GM23248 (cell line): ENCODE results near the gene CRTC2. TPM values are rescaled to one million over a fixed set of nuclear protein-coding genes. Genes with fewer than 3 reads are reported as not detected.

Experiments
- DNase-seq: peaks from one replicate; pipeline ENCODE4 v3.0.0-alpha.2; 2015
- H2AFZ ChIP-seq: fragments of 200-600 bp; sonication (generic); 2 replicates; pipeline ENCODE4 v1.6.1; 2016; ENCODE audit warnings: antibody characterized with exemption
- H3F3A ChIP-seq: fragments of 200-600 bp; sonication (generic); 2 replicates; pipeline ENCODE4 v1.6.1; 2016; ENCODE audit warnings: mild to moderate bottlenecking, antibody characterized with exemption, mixed run types; ENCODE audit not compliant: insufficient read depth
- H3K27ac ChIP-seq: fragments of 200-600 bp; sonication (generic); 2 replicates; pipeline ENCODE4 v1.5.1; 2016; ENCODE audit warnings: mild to moderate bottlenecking
- H3K27me3 ChIP-seq: fragments of 200-600 bp; sonication (generic); replicated peaks from 2 replicates; pipeline ENCODE4 v1.6.1; 2016; ENCODE audit warnings: mild to moderate bottlenecking; ENCODE audit not compliant: insufficient read depth
- H3K36me3 ChIP-seq: fragments of 200-600 bp; sonication (generic); 2 replicates; pipeline ENCODE4 v1.6.1; 2016; ENCODE audit warnings: low read depth, mild to moderate bottlenecking
- H3K4me1 ChIP-seq: fragments of 200-600 bp; sonication (generic); 2 replicates; pipeline ENCODE4 v1.6.1; 2016; ENCODE audit warnings: mild to moderate bottlenecking; ENCODE audit not compliant: insufficient read depth
- H3K4me2 ChIP-seq: fragments of 200-600 bp; sonication (generic); one replicate; pipeline ENCODE4 v1.6.1; 2016; ENCODE audit warnings: mild to moderate bottlenecking; ENCODE audit not compliant: unreplicated experiment
- H3K4me3 ChIP-seq: fragments of 200-600 bp; sonication (generic); 2 replicates; pipeline ENCODE4 v1.5.1; 2016; ENCODE audit warnings: mild to moderate bottlenecking
- H3K79me2 ChIP-seq: fragments of 200-600 bp; sonication (generic); 2 replicates; pipeline ENCODE4 v1.6.1; 2016; ENCODE audit warnings: mild to moderate bottlenecking; ENCODE audit not compliant: insufficient read depth
- H3K9ac ChIP-seq: fragments of 200-600 bp; sonication (generic); 2 replicates; pipeline ENCODE4 v1.6.1; 2016; ENCODE audit warnings: mild to moderate bottlenecking
- H3K9me2 ChIP-seq: fragments of 200-600 bp; sonication (generic); 2 replicates; pipeline ENCODE4 v1.6.1; 2016; ENCODE audit warnings: mixed run types, mild to moderate bottlenecking, moderate library complexity; ENCODE audit not compliant: insufficient read depth
- H3K9me3 ChIP-seq: fragments of 200-600 bp; sonication (generic); one replicate; pipeline ENCODE4 v1.6.1; 2017; ENCODE audit warnings: low read depth
- H4K20me1 ChIP-seq: fragments of 200-600 bp; sonication (generic); 2 replicates; pipeline ENCODE4 v1.6.0; 2016; ENCODE audit not compliant: insufficient read depth
- EZH2 ChIP-seq: fragments of 200-600 bp; sonication (generic); IDR thresholded peaks from 2 replicates; pipeline ENCODE4 v1.6.1; 2018; ENCODE audit warnings: antibody characterized with exemption, mild to moderate bottlenecking; ENCODE audit not compliant: insufficient read depth, poor library complexity, severe bottlenecking
- EZH2phosphoT487 ChIP-seq: fragments of 200-600 bp; sonication (generic); IDR thresholded peaks from 2 replicates; pipeline ENCODE4 v1.6.1; 2018; ENCODE audit warnings: antibody characterized with exemption, moderate library complexity, mild to moderate bottlenecking, low read depth; ENCODE audit not compliant: insufficient read depth
- WGBS, 2 experiments: methylation state at CpG; one replicate each; pipeline ENCODE4 v1.1.6; 2015 to 2017; ENCODE audit warnings: low lambda C conversion rate in 2 of 2, low coverage in 1 of 2; ENCODE audit errors: missing lambda C conversion rate in 2 of 2; 5-methylcytosine and 5-hydroxymethylcytosine counted together
- in situ Hi-C: fragments of 300-500 bp; cut with MboI; formaldehyde crosslinking; loops from 2 replicates; pipeline ENCODE4 v1.15.0; 2020
- polyA plus RNA-seq: library from polyadenylated mRNA; unstranded; fragments of >200 nt; fragmentation: Nextera tagmentation; extraction: Ambion mirVana; gene quantifications from 2 replicates; pipeline ENCODE4 v1.2.1, GENCODE V29; 2016
- total RNA-seq: library from RNA; depleted of rRNA; stranded (reverse); fragments of >200 nt; shearing (Covaris generic); gene quantifications from 2 replicates; pipeline ENCODE4 v1.2.3, GENCODE V29; 2014

The CRTC2 gene
- total and polyA plus RNA-seq, 2 experiments from 2014 or later, result 7.5 to 21.0 TPM

GRCh38 chr1:153922972-153923925 lies 35.2 kb downstream of the CRTC2 start, which contains the start of gene GATAD2B:
TSS of gene GATAD2B (minus strand) at chr1:153922972. CDS start at chr1:153828347, 94,625 bp downstream.
- no peaks in the 10 kb centered on the region for H3K36me3 ChIP-seq
- peaks cover 40% of the 10 kb centered on the region for H3K79me2 ChIP-seq
- no peaks in the 10 kb centered on the region for H3K9me3 ChIP-seq
- H3F3A ChIP-seq, result peaks cover 41% of the 10 kb centered on the region
- peak within 1 kb of the TSS; percentile 87 for H3K9ac ChIP-seq
- DNase-seq, result peak; percentile 100
- peak within 1 kb of the TSS; percentile 94 for H2AFZ ChIP-seq
- H3K4me1 ChIP-seq, result peaks cover 30% of the 10 kb centered on the region
- peaks cover 23% of the 10 kb centered on the region for H4K20me1 ChIP-seq
- in situ Hi-C loops, result no loop called here
- peak within 1 kb of the TSS; percentile 90 for H3K27ac ChIP-seq
- 0 to 1% methylated on average over 50 to 53 of the region's 53 CpGs for WGBS, 2 experiments
- TF ChIP-seq EZH2phosphoT487 (no peak), EZH2 (no peak)
- H3K9me2 ChIP-seq, result no peaks in the 10 kb centered on the region
- H3K4me2 ChIP-seq, result peak within 1 kb of the TSS; percentile 90
- H3K27me3 ChIP-seq, result no peaks in the 10 kb centered on the region
- peak within 1 kb of the TSS; percentile 96 for H3K4me3 ChIP-seq

GRCh38 chr1:153922076-153922971 lies 36.1 kb downstream of the CRTC2 start:
- WGBS, 2 experiments, result 1 to 2% methylated on average over 12 to 82 of the region's 86 CpGs
- no peaks in the 10 kb centered on the region for H3K9me2 ChIP-seq
- no peaks in the 10 kb centered on the region for H3K9me3 ChIP-seq
- H3K4me3 ChIP-seq, result peak overlapping the region; percentile 96
- no peaks in the 10 kb centered on the region for H3K27me3 ChIP-seq
- peak overlapping the region; percentile 84 for H3K9ac ChIP-seq
- H3F3A ChIP-seq, result peaks cover 41% of the 10 kb centered on the region
- peak; percentile 58 for DNase-seq
- no peaks in the 10 kb centered on the region for H3K36me3 ChIP-seq
- H2AFZ ChIP-seq, result peak overlapping the region; percentile 44
- in situ Hi-C loops, result no loop called here
- peak overlapping the region; percentile 88 for H3K4me2 ChIP-seq
- TF ChIP-seq EZH2, result no peak
- TF ChIP-seq EZH2phosphoT487, result no peak
- H3K4me1 ChIP-seq, result peaks cover 30% of the 10 kb centered on the region
- H3K79me2 ChIP-seq, result peaks cover 49% of the 10 kb centered on the region
- peaks cover 23% of the 10 kb centered on the region for H4K20me1 ChIP-seq
- H3K27ac ChIP-seq, result peak overlapping the region; percentile 65

DNA sequence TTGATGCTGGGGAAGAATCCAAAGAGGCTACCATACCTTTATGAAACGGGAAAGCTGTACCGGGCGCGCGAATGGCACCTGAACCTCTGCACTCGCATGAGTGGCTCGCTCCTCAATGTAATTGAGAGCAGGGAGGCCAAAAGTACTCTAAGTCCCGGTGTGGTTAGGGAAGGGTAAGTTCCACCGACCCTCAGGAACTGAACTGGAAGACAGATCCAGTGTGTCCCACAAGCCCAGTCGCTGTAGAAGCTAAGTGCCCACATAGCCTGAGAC lies 36.7 kb downstream of the CRTC2 start:
- Histone ChIP-seq H3K9me3 (no peaks in the 10 kb centered on the region), H3K9me2 (no peaks in the 10 kb centered on the region), H3K27me3 (no peaks in the 10 kb centered on the region), H3K4me1 (peaks cover 30% of the 10 kb centered on the region), H3K27ac (peak overlapping the region; percentile 65), H4K20me1 (peaks cover 23% of the 10 kb centered on the region), H3K9ac (peak overlapping the region; percentile 84), H2AFZ (peak overlapping the region; percentile 44), H3K79me2 (peaks cover 55% of the 10 kb centered on the region), H3K36me3 (no peaks in the 10 kb centered on the region), H3F3A (peaks cover 41% of the 10 kb centered on the region), H3K4me2 (peak overlapping the region; percentile 88), H3K4me3 (peak overlapping the region; percentile 96)
- in situ Hi-C loops, result no loop called here
- TF ChIP-seq EZH2 (no peak), EZH2phosphoT487 (no peak)
- no peak for DNase-seq
- 1 to 3% methylated on average over 10 of the region's 10 CpGs for WGBS, 2 experiments

DNA sequence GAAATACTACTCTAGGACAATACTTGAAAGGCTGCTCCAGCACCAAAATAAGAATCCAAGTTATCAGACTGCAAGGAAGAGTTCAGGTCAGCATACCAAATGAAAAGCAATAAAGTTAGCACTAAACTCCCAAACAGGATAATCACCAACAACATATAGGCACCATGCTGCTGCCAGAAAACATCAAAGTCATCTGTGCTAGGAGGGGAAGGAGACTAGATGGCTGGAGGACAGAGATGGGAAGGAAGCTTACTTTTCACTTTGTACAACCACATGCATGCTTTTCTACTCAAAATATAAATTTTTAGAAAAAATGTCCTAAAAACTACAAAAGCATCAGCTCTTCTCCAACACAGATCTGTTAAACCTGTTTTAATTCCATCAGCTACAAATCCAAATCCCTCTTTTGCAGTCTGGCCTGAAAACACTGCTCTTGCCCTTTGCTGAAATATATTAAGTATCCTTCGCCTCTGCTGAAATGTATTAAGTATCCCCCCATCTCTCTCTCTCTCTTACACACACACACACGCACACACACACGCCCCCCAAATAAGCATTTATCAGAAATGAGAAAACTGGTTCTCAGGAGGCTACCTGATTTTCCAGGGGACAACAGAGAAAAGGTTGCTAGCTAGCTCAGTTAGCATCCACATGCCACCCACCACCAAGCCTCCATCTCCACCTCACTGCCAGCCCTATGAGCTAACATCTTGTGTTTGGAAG lies 37.2 kb downstream of the CRTC2 start:
- Histone ChIP-seq H3K36me3 (no peaks in the 10 kb centered on the region), H3K4me3 (peak overlapping the region; percentile 96), H3K79me2 (peaks cover 60% of the 10 kb centered on the region), H3K9me2 (no peaks in the 10 kb centered on the region), H3K4me2 (peak overlapping the region; percentile 88), H3K27ac (no peak overlapping the region), H3K27me3 (no peaks in the 10 kb centered on the region), H3K9ac (peak overlapping the region; percentile 84), H3K4me1 (peaks cover 30% of the 10 kb centered on the region), H2AFZ (no peak overlapping the region), H3K9me3 (no peaks in the 10 kb centered on the region), H3F3A (peaks cover 41% of the 10 kb centered on the region), H4K20me1 (peaks cover 23% of the 10 kb centered on the region)
- in situ Hi-C loops, result no loop called here
- DNase-seq, result peak; percentile 16
- 6 to 15% methylated on average over 3 of the region's 3 CpGs for WGBS, 2 experiments
- no peak for TF ChIP-seq EZH2
- no peak for TF ChIP-seq EZH2phosphoT487
